Ovary (tissue), 3 donors: ENCODE results near the gene IMP3.

ENCODE experiments used
- EP300 ChIP-seq: sonication (generic); formaldehyde crosslinking; IDR thresholded peaks from one replicate; pipeline ENCODE4 v1.6.1; 2017; ENCODE audit warnings: antibody characterized with exemption
- TF ChIP-seq, protein P1 (sequence below), 3 donors: fragments of 450-650 bp in 2 of 3; fragments of 200-600 bp in 1 of 3; IDR thresholded peaks; one replicate each; pipeline versions ENCODE4 v1.5.1 to v1.8.0; 2016 to 2022; ENCODE audit warnings: antibody characterized with exemption in 3 of 3, mild to moderate bottlenecking in 1 of 3
- donor health status: DM: no; HTN: no; CAD: no.

DNA sequence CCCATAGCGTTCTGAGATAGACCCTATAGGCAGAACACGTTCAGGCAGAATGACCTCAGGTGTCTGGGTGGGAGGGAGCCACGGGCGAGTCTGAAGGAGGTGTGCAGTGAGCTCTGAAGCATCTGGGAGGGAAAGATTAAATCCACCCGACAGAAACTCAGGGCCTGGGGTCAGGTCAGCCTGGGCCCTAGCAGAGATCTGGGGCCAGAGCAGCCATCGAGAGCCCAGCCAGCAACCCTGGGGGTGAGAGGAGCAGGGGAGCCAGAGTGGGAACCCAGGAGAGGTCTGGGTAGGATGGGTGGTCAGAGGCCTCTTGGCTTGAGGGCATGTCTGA lies 29.8 kb upstream of the IMP3 start:
- TF ChIP-seq, protein P1, sequence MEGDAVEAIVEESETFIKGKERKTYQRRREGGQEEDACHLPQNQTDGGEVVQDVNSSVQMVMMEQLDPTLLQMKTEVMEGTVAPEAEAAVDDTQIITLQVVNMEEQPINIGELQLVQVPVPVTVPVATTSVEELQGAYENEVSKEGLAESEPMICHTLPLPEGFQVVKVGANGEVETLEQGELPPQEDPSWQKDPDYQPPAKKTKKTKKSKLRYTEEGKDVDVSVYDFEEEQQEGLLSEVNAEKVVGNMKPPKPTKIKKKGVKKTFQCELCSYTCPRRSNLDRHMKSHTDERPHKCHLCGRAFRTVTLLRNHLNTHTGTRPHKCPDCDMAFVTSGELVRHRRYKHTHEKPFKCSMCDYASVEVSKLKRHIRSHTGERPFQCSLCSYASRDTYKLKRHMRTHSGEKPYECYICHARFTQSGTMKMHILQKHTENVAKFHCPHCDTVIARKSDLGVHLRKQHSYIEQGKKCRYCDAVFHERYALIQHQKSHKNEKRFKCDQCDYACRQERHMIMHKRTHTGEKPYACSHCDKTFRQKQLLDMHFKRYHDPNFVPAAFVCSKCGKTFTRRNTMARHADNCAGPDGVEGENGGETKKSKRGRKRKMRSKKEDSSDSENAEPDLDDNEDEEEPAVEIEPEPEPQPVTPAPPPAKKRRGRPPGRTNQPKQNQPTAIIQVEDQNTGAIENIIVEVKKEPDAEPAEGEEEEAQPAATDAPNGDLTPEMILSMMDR (IDR thresholded peaks at IDR 0.05), result no peak
- no peak for TF ChIP-seq EP300
